HG02588 (cell line): ENCODE measurements around the gene ABCC4.

ENCODE experiments used
- ATAC-seq: cut with Tn5 transposase; IDR thresholded peaks from one replicate; pipeline ENCODE4 v1.9.1; 2021; ENCODE audit warnings: mild to moderate bottlenecking, moderate library complexity; ENCODE audit not compliant: unreplicated experiment

ABCC4 gene

DNA sequence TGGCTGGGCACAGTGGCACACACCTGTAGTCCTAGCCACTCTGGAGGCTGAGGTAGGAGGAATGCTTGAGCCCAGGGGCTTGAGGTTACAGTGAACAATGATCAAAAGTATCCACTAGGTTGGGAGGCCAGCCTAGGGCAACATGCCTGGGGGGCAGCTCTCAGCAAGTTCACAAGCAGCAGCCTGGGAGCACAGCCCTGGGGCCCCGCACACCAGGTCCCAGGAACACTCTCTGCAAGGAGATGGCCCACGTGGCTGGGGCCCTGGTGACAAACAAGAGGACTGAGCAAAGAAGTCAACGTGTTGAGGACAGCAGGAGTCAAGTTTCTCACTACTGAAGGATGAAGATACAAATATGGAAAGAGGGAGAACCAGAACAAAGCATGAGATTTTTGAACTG lies 39.3 kb downstream of the ABCC4 start:
- no peak for ATAC-seq

DNA sequence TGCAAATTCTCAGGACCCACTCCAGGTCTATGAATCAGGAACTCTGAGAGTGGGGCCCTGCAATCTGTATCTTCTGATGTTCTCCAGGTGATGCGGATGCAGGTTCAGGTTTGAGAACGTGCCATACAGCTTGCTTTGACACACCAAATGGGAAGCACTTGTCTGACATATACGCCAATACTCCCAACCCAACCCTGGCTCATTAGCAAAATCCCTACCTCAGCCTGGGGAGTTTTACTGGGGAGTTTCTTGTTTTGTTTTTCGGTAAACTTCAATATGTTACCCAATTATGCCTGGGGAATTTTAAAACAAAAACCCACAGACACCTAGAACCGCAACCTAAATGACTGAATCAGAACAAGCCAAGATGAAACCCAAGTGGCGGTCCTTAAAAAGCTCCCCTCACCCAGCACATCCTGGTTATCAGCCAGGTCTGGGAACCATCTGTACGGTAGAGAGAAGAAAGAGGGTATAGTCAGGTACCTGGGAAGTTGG lies 41.2 kb downstream of the ABCC4 start:
- ATAC-seq: peak; percentile 65

DNA sequence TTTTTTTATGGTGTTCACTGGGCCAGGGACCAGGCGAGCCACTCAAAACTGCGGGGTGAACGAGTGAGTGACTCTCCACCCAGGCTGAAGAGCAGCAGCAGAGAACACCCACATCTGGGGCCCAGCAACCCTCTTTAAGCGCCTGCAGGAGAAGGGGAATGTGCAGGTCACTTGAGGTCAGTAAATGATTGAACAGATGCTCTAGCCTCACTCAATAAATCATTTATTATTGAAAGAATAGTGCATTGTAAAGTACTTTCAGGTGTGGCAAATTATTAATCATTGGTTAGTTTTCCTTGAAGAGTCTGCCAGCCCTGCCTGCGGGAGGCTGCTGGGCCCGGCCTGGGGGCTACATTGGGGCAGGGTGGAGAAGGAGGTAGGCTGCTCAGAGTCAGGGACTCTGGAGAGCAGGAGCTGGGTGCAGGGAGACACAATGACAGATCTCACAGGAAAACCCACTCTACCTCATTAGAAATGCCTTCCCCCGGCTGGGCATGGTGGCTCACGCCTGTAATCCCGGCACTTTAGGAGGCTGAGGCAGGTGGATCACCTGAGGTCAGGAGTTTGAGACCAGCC lies 42.5 kb downstream of the ABCC4 start:
- peak; percentile 40 for ATAC-seq

DNA sequence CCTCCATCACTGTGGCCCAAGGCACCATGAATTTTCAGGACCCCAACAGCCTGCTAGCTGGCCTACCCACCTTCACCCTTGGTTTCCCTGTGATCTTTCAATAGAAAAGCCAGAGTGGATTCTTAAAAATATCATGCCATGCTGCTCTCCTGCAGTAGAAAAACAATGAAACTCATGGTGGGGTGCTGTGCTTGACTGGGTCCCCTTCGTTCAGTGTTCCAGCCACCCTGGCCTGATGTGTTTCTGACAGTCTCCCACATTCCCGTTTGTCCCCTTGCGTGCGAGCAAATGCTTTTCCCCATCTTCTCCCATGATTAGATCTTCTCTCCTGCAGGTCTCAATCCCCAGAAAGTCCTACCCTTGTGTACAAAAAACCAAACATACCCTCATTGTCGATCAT lies 43.2 kb downstream of the ABCC4 start:
- no peak for ATAC-seq

DNA sequence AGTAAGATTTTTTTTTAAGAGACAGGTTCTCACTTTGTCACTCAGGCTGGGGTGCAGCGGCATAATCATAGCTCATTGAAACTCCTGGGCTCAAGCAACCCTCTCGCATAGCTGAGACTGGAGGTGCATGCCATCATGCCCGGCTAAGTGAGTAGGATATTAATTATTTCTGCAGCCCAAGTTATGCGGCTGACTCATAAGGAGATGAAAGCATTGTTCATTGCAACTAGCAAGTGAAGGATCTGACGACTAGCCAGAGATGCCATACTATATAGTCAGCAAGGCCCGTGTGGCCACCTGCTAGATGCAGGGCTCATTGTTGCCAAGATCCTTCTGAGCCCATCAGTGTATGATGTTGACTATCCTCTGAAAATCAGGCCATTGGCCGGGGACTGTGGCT lies 45.2 kb downstream of the ABCC4 start:
- ATAC-seq: no peak

DNA sequence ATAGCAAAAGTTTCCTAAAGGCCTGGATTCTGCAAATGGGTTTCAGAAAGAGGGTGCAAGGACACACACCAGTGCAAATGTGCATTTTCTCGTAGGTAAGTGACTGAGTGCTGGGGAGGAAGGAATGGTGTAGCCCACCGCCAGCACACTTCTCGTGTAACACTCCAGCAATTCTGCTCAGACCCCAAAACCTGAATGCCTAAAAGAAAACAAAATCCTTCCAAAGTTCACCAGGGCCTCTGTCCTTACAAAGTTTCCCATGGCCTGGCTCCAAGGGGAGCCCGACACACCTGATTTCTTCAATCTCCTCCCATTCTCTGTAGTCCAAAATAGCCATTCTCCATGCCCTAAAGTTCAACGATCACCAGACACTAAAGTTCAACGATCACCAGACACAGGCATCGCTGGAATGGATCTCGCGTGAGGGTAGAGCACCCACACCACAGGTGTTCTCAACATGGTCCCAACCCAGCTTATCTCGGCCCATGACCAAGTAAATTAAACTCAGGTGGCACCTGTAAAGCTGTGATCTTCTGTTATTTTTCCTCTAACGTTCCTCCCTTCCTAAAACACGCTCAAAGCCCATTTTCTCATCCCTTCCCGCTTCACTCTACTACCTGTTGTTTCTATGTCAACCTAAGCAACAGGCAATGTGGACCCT lies 46.0 kb downstream of the ABCC4 start:
- no peak for ATAC-seq

DNA sequence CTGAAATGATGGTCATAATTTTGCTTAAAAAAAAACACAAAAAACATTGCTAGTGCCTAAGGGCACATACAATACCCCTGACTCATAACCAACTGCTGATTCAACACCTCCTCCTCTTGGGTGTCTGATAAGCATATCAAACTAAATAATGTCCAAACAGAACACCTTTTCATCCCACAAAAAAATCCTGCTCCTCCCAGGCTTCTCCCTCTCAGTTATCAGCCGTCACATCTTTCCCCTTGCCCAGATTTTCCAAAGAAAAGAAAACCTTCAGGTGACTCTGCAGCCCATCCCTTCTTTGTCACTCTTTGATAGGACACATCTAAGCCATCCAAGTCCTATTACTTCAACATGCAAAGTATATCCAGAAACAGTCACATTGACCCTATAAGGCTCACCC lies 46.9 kb downstream of the ABCC4 start:
- ATAC-seq: no peak

DNA sequence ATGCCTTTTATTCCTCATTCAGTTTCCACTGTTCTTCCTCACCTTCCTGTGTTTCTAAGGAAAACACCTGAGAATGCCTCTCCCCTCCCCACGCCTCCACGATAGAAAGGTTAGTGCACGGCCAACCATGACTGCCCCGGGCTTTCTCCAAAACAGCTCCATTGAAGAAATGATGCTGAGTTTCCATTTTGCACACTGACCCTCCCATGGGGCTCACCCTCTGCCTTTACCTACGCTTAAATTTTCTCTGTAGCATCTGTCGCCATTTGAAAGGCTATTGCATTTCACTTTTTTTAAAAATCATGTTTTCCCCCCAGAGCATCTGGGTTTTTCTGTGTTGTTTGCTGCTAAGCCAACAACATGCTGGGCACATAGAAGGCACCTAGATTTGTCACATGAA lies 48.2 kb downstream of the ABCC4 start:
- no peak for ATAC-seq

DNA sequence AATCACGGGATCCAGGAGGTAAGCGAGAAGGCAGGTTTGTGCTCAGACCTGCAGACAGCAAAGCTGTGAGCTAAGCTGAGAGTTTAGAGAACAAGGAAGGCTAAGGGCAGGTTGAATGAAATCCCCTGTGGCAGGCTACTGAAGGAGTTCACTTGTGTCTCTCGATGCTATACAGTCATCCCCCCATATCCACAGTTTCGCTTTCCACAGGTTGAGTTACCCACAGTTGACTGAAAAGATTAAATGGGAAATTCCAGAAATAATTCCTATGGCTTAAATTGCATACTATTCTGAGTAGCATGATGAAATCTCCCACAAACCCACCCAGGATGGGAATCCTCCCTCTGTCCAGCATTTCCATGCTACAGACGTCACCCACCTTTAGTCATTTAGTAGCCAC lies 49.6 kb downstream of the ABCC4 start:
- no peak for ATAC-seq

DNA sequence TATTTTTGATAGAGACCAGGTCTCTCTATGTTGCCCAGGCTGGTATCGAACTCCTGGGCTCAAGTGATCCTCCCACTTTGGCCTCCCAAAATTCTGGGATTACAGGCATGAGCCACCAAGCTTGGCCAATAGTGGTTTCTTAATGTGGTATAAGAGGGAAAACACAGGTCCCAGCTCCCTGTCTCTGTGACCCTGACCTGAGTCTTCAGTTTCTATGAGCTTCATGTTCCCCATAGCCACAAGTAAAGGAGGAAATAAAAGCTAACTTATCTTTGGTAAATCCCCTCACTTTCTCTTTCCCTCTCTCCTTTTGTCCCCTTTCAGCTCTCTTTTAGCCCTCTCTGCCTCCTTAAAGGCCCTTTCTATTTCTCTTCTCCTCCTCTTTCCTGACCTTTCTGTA lies 50.3 kb downstream of the ABCC4 start:
- no peak for ATAC-seq

DNA sequence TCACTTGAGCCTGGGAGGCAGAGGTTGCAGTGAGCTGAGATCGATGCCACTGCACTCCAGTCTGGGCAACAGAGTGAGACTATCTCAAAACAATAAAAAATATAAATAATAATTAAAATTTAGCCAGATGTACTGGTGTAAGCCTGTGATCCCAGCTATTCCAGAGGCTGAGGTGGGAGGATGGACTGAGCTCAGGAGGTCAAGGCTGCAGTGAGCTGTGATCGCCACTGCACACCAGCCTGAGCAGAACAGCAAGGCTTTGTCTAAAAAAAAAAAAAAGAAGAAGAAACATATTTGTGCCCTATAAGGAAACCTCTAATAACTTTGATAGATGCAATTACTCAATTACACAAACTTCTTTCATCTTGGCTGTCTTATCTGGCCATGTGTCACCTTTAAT lies 52.3 kb downstream of the ABCC4 start:
- no peak for ATAC-seq

DNA sequence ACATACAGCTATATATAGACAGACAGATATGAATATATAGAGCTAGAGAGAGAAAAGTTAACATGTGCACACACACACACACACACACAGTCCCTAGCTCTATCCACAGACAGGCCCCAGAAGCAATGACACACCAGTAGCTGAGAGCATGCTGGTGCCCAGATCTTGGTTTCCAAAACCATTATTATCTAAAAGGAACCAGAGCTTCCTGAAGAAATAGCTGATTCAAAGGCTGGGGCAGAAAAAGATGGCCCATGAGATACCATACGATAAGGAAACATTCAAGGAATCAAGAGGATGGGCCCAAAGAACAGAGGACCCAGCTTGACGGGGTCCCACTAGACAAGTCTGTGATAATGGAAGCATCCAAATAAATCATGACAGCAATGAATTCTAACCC lies 53.4 kb downstream of the ABCC4 start:
- no peak for ATAC-seq

DNA sequence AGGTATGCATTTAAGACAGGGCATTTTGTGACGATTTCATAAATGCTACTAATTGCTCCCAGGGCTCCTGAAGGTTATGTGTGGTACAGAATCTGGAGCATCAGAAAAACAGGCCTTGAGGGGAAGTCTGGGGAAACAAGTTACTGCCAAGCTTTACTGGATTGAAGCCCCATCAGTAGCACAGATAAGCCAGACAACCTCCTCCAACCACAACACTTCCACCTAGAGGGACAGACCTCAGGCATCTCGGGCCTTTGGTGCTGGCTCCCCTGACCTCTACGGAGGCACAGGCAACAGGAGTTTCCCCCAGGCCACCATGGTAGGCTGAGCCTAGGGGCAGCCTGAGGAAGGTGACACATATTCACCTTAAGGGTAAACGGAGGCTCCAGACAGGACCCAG lies 54.1 kb downstream of the ABCC4 start:
- ATAC-seq: no peak

DNA sequence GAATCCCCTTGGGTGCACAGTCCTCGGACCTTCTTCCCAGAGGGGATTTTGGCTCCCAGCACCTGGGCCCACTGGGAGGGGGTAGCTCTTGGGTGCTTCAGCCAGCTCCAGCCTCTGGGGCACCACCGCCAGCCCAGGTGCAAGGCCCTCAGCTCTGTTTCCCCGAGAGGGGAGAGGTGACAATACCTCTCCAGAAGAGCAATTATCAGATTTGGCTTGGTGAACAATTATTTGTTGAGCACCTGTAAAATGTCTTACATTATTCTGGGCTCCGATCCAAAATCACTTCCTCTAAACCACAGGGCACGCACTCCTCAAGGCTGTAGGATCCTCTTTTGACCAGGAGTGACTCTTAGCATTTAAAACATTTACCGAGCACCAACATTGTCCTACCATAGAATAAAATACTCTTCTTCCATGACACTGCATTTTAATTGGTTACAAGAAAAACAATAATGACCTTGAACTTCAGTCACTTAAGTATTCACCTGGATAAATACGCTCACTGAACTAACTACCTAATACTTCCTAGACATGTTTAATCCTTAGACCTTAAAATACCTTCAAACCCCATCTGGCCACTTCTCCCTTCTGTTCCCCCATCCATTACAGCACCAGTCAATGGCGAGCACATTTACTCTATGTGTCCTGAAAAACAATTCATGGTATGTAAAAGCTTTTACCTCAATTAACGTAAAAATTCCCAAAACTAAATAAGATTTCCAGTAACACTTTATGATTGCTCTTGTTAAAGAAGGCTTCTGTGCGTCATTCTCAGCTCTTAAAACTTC lies 54.8 kb downstream of the ABCC4 start:
- ATAC-seq: no peak

DNA sequence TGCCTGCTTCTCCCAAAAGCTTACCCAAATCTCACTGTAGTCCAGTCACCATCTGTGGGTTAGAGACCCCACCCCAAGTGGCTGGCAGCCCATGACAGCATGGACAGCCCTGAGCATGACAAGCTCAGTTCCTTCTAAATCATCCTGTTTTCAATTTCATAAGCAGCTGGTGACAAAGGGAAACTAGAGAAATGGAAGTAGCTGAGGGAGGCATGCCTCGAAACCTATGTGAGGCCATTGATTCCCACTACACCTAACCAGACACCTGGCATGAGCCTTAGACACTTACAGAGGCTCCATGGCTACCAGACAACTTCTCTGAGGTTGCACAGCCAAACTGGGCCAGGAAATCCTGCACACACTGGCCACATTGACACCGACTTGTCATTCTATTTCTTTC lies 56.2 kb downstream of the ABCC4 start:
- ATAC-seq: no peak

DNA sequence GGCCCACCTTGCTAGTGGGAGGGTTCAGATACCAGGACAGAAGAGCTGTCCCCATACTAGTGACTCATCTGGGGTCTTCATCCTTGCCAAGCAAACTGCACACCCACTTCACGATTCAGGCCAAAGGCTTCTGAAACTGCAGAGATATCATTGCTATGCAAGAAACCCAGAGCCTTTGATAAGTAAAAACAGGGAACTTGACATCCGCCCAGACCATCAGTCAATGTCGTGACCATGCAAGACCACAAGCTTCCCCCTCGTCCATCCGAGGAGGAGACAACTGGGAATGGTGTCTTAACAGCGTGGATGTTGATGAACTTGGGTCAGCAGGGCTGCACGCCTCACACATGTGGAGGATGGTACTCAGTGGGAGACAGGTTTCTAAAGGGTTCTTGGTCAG lies 58.0 kb downstream of the ABCC4 start:
- ATAC-seq: no peak

DNA sequence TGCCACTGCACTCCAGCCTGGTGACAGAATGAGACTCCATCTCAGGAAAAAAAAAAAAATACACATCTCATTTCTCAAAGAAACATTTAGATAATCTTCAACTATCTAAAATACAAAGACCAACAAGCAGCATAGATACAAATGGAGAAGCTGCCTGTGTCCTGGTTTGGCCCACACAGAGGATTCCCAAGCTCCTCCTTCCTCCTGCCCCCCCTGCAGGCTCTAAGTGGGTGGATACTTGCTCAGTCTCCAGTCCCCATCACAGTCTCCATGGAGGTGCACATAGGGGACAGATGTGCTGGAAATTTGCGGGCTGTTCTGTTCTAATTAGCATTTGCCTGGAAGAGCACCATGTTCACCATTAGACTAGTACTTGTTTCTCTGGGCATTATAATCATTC lies 59.9 kb downstream of the ABCC4 start:
- no peak for ATAC-seq

DNA sequence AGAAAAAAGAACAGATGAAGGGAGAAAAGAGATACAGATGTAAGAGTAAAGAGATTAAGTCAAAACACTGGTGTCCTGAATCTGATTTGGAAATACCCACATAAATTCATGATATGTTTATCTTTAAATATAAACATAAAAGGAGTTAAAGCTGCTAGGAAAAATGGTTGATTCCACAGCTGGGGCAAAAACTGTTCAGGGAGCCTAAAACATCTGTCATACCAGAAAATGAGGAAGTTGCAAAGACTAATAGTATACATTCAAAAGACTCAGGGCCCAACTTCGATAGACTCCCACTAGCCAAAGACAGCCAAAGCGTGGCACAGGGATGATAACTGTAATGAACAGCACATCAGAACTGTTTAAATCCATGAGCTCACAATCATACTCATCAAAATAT lies 62.0 kb downstream of the ABCC4 start:
- no peak for ATAC-seq

DNA sequence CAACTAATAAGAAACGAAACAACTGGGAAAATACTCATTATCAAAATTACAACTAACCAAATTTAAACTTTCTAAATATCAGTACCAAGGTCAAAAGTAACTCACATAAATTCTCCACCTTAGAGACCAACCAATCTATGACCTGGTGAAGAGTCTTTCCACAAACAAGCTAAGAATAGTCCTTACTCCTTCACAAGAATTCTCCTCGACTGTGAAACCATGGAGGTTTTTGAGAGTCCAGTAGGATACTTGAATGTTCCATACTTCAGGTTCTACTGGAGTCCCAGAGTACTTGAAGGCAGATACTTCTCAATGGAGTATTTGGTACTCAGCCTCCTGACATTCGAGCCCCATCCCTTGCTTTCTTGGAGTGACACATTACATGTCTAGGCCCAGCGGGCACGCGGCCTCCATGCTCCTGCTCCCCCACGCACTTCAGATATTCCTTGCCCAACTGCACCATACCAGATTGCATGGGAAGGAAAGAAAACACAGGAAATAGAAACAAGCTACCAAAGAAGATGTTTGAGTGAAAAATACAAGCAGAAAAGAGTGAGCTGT lies 63.9 kb downstream of the ABCC4 start:
- no peak for ATAC-seq

DNA sequence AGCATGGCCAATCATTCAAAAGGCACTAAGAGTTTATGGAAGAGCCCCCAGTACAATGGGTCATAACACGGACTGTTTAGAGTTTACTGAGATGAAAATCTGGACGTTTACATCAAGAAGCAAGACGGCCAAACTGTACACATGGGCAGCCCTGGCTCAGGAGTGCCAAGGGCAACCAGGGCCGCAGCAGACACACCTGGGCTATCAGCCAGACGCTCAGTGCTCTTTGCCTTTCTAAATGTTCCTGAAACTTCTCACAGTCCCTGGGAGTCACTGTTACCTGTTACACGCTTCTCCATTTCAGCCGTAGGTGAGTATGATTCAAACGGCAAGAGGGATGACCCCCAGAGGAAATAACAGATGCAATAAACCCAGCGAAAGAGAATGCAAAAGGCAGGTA lies 64.5 kb downstream of the ABCC4 start:
- ATAC-seq: no peak

DNA sequence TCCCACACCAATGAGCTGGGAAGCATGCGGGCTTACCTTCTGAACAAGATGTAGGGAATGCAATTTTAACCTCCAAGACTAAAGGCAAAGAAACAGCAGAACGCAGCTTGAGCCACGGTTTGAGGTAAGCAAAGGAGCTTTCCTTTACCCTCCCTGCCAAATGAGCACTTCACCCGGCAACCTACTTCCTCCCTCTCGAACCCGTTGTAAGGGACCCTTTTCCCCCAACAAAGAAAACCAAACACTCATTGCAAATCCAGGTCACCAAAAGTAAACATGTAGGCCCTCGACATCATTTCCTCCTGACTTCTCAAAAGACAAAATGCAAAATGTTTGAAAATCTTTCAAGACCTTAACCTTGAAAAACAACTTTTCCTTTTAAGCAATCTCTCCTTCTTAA lies 65.3 kb downstream of the ABCC4 start:
- no peak for ATAC-seq

DNA sequence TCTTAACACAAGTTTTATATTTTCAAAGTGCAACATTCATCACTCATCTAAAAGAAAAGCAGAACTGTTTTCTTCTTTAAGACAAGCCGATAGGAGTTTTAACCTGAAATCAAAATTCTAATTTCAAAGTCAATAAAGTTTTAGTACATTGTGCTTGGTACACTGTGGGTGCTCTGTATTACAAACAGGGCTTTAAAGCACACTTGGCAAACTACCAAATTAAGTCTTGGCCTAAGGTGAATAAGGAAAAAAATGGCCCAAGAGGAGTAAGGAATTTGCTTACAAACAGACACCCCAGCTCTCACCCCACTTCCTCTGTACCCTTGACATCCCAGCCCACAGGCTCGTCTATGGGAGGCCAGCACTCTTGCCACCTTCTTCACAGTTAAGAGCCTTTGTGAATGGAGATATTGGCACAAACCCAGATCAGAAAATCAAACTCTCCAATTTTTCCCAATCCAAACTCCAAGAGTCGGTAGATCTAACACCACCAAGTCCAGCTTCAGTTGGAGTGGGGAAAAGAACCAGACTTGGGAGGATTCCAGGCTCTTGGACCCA lies 66.0 kb downstream of the ABCC4 start:
- ATAC-seq: no peak
